GM08714 (cell line): Measurements from ENCODE around the gene FBXW12.

ENCODE experiments used
- H3K4me3 ChIP-seq: fragments of 200-500 bp; sonication (Bioruptor generic); 2 replicates; pipeline ENCODE4 v1.5.1; 2014; ENCODE audit warnings: mild to moderate bottlenecking, low read length, inconsistent platforms
- ZNF274 ChIP-seq: IDR thresholded peaks from 2 replicates; pipeline ENCODE4 v1.6.1; 2012; ENCODE audit warnings: mild to moderate bottlenecking, low read depth, low read length

FBXW12 gene

DNA sequence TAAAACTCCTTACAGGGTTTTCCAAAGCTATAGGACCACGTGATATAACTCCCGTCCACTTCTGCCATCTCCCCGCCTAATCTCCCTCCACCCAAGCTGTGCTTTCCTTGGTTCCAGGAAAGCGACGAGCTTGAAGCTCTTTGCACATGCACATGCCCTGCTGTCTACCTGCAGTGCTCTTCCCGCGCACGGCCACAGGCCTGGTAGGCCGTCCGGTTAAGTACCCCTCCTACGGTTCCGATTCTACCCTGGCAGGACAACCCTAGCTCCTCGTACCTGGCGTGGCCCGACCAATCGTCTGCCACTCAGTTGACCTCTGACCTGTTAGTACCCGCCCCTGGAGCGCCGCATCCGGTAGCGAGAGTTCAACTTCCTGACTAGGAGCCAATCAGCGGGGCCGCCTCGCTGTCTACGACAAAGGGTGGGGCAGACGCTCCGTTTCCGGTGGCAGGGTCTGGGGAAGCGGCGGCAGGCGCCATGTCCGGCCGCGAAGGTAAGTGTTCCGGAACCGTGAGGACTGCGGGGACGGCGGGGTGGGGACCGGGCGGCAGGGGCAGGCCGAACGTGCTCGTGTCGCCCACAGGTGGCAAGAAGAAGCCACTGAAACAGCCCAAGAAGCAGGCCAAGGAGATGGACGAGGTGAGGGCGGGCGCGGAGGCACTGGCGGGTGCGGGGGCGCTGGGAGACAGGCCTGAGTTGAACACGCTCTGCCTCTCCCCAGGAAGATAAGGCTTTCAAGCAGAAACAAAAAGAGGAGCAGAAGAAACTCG is 68.0 kb downstream of the FBXW12 start, which contains the start of the genes CCDC51 and TMA7:
Gene CCDC51 (minus strand): TSS at position 300 of the 770 bp plus-strand sequence. CDS start 4,991 bp downstream, outside the sequence.
Gene TMA7 (plus strand): TSS at position 438 of the 770 bp plus-strand sequence. CDS start 40 bp downstream, at position 478.
- no peak for TF ChIP-seq ZNF274
- peak within 1 kb of the TSS; percentile 98 for H3K4me3 ChIP-seq

DNA sequence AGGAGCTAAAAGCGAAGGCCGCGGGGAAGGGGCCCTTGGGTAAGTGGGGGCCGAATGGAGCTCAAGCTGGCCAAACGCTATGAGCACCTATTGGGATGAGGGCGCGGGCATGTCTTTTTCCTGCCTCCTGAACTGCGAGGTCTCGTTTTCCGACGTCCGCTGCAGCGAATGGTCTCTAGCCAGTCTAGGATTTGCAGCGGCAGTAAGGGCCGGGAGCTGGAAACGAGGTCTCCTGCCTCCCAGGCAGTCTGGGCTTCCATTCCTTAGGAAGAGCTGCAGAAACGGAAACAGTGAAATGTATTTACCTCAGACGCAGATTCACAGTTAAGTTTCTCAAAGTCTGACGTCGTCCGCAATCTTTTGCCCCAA is 68.6 kb downstream of the FBXW12 start:
- peak overlapping the region; percentile 98 for H3K4me3 ChIP-seq
- no peak for TF ChIP-seq ZNF274

DNA sequence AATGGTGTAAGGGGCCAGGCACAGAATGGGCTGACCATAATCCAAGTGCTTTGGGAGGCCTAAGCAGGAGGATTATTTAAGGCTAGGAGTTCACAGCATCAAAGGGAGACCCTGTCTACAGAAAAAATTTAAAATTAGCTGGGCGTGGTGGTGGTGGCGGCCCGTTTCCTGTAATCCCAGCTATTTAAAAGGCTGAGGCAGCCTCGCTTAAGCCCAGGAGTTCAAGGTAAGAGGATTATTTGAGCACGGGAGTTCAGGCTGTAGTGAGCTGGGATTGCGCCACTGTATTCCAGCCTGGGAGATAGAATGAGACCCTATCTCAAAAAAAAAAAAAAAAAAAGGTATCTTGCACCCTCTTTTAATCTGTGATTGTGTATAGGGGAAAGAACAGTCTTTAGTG is 69.9 kb downstream of the FBXW12 start:
- TF ChIP-seq ZNF274 = no peak
- H3K4me3 ChIP-seq = peak overlapping the region; percentile 98; the same call in 1 of the 2 replicates
